Nephron (organoid): Measurements from ENCODE around the gene PTPRG.

Experiments
- H3K27ac Mint-ChIP-seq, 3 experiments: 2 replicates each; pipeline ENCODE4 v1.8.0; 2020; ENCODE audit warnings: mixed read lengths in 3 of 3, mild to moderate bottlenecking in 2 of 3, moderate library complexity in 1 of 3
- H3K27me3 Mint-ChIP-seq: 2 replicates; pipeline ENCODE4 v1.8.0; 2021; ENCODE audit warnings: low read depth, mild to moderate bottlenecking, moderate library complexity, mixed read lengths
- H3K36me3 Mint-ChIP-seq: 2 replicates; pipeline ENCODE4 v1.8.0; 2020; ENCODE audit warnings: low read depth, mixed read lengths
- H3K4me1 Mint-ChIP-seq: 2 replicates; pipeline ENCODE4 v1.8.0; 2020; ENCODE audit warnings: mixed read lengths
- H3K4me3 Mint-ChIP-seq, 3 experiments: 2 replicates each; pipeline ENCODE4 v1.8.0; 2020; ENCODE audit warnings: mild to moderate bottlenecking in 3 of 3, mixed read lengths in 3 of 3, moderate library complexity in 2 of 3
- H3K9me3 Mint-ChIP-seq: 2 replicates; pipeline ENCODE4 v1.8.0; 2020; ENCODE audit warnings: mixed read lengths
- TF ChIP-seq, protein P1 (sequence below), 3 experiments: fragments of 200-600 bp; sonication (generic); IDR thresholded peaks; one replicate each; pipeline ENCODE4 v1.5.0; 2021; ENCODE audit warnings: antibody characterized with exemption in 3 of 3; ENCODE audit not compliant: unreplicated experiment in 3 of 3

Gene PTPRG

DNA sequence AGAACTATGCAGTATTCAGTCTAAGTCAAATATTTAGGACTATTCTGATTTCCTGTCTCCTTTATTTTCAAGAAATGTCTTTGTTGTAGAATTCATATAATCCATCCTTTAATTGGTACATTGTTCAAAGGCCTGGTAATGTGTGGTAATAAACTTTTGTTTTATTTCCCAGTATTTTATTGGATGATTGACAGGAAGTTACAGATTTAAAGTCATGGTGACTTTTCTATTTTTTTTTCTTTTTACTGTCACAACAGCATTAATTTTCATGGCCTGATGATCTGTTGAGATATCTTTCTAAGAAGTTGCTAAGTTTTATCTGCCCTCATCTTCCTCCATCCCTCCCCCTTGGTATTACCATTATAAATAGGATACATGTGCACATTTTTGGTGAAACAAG is 161.7 kb downstream of the PTPRG start:
- H3K4me1 Mint-ChIP-seq, result peaks cover 26% of the 10 kb centered on the region
- TF ChIP-seq, protein P1, sequence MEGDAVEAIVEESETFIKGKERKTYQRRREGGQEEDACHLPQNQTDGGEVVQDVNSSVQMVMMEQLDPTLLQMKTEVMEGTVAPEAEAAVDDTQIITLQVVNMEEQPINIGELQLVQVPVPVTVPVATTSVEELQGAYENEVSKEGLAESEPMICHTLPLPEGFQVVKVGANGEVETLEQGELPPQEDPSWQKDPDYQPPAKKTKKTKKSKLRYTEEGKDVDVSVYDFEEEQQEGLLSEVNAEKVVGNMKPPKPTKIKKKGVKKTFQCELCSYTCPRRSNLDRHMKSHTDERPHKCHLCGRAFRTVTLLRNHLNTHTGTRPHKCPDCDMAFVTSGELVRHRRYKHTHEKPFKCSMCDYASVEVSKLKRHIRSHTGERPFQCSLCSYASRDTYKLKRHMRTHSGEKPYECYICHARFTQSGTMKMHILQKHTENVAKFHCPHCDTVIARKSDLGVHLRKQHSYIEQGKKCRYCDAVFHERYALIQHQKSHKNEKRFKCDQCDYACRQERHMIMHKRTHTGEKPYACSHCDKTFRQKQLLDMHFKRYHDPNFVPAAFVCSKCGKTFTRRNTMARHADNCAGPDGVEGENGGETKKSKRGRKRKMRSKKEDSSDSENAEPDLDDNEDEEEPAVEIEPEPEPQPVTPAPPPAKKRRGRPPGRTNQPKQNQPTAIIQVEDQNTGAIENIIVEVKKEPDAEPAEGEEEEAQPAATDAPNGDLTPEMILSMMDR (IDR thresholded peaks at IDR 0.05; ENCODE audit: unreplicated experiment in 3 of 3), result no peak
- H3K4me3 Mint-ChIP-seq, result no peak overlapping the region
- H3K27ac Mint-ChIP-seq, result no peak overlapping the region
- H3K27me3 Mint-ChIP-seq, result no peaks in the 10 kb centered on the region
- H3K9me3 Mint-ChIP-seq, result no peaks in the 10 kb centered on the region
- peaks cover 4% of the 10 kb centered on the region for H3K36me3 Mint-ChIP-seq

DNA sequence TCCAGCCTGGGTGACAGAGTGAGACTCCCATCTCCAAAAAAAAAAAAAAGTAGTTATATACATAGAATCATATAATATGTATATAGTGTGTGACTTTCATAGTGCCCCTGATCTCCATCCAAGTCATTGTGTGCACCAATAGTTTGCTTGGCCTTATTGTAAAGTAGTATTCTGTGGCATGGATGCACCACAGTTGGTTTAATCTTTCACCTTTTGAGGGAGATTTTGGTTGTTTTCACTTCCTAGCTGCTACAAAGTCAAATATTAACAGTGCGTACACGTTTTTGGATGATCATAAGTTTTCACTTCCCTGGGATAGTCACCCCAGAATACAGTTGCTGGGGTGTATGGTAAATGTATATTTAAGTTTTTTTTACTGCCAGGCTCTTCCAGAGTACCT is 162.8 kb downstream of the PTPRG start:
- H3K36me3 Mint-ChIP-seq, result peaks cover 4% of the 10 kb centered on the region
- no peaks in the 10 kb centered on the region for H3K9me3 Mint-ChIP-seq
- TF ChIP-seq, protein P1 (IDR thresholded peaks at IDR 0.05; ENCODE audit: unreplicated experiment in 3 of 3), result no peak
- H3K4me1 Mint-ChIP-seq, result peaks cover 35% of the 10 kb centered on the region
- H3K27me3 Mint-ChIP-seq, result no peaks in the 10 kb centered on the region
- H3K4me3 Mint-ChIP-seq, result no peak overlapping the region
- no peak overlapping the region for H3K27ac Mint-ChIP-seq

DNA sequence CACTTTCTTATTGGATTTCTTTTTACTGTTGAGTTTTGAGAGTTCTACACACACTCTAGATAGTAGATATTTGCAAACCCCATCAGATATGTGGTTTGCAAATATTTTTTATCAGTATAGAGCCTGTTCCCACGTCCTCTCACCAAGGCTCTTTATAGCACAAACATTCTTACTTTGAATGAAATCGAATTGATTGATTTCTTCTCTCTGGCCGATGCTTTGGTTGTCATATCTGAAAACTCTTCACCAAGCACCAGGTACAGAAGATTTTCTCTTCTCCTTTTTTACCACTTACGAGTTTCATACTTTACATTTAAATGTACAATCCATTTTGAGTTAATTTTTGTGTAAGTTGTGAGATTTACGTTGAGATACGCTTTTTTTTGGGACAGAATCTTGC is 163.4 kb downstream of the PTPRG start:
- H3K4me1 Mint-ChIP-seq, result peaks cover 37% of the 10 kb centered on the region
- H3K9me3 Mint-ChIP-seq, result no peaks in the 10 kb centered on the region

DNA sequence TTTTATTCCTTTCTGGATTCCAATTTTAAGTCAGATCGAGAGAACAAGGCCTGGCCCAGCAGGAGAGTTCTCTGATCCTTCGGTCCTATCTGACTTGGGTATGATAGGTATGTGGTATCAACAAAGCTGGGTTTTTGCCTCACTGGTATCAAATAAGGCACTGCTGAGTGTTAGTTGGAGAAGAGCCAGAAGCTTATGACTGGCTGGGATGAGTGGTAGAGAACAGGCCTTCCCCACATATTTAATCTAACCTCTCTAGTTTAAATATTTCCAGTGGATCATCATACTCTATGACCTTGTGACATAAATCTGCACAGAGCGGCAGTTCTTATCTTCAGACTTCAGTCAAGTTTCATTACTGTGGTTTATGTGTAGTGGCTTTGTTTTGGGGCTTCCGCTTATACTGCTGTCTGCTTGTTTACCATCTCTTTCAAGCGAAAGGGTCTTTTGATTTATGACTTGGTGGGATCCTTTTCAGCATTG is 164.5 kb downstream of the PTPRG start:
- H3K9me3 Mint-ChIP-seq, result no peaks in the 10 kb centered on the region
- peaks cover 46% of the 10 kb centered on the region for H3K4me1 Mint-ChIP-seq
- H3K36me3 Mint-ChIP-seq, result peaks cover 4% of the 10 kb centered on the region
- peak overlapping the region; percentile 33 to 61 (median 48) for H3K27ac Mint-ChIP-seq
- H3K4me3 Mint-ChIP-seq, result no peak overlapping the region
- H3K27me3 Mint-ChIP-seq, result no peaks in the 10 kb centered on the region
- TF ChIP-seq, protein P1 (IDR thresholded peaks at IDR 0.05; ENCODE audit: unreplicated experiment in 3 of 3), result no peak

More for the DNA sequence above, 163.4 kb downstream of the PTPRG start:
- Mint-ChIP-seq H3K27me3 (no peaks in the 10 kb centered on the region), H3K27ac (no peak overlapping the region), H3K4me3 (no peak overlapping the region), H3K36me3 (peaks cover 4% of the 10 kb centered on the region)
- TF ChIP-seq, protein P1 (IDR thresholded peaks at IDR 0.05; ENCODE audit: unreplicated experiment in 3 of 3), result no peak

DNA sequence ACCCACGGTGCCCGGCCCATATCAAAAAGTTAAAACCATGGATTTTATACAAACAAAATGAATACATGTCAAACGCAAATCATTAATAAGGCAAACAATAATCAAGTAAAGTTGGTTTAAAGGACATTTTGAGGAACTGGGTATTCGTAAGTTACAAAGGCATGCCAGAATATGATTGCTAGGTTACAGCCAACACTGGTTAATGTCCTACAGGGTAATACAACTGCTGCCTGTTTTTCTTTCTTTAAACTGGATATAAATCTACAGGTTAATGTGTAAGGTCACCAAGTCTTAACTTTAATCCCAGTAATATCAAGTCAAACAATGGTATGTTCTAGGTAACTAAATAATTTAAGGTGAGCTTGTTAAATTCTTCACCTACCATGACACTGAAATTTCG is 166.1 kb downstream of the PTPRG start:
- TF ChIP-seq, protein P1 (IDR thresholded peaks at IDR 0.05; ENCODE audit: unreplicated experiment in 3 of 3), result no peak
- no peaks in the 10 kb centered on the region for H3K27me3 Mint-ChIP-seq
- peaks cover 44% of the 10 kb centered on the region for H3K4me1 Mint-ChIP-seq
- H3K4me3 Mint-ChIP-seq, result no peak overlapping the region
- no peaks in the 10 kb centered on the region for H3K9me3 Mint-ChIP-seq
- H3K36me3 Mint-ChIP-seq, result no peaks in the 10 kb centered on the region
- H3K27ac Mint-ChIP-seq, result peak overlapping the region in 2 of 3 experiments; percentile 6 to 60

DNA sequence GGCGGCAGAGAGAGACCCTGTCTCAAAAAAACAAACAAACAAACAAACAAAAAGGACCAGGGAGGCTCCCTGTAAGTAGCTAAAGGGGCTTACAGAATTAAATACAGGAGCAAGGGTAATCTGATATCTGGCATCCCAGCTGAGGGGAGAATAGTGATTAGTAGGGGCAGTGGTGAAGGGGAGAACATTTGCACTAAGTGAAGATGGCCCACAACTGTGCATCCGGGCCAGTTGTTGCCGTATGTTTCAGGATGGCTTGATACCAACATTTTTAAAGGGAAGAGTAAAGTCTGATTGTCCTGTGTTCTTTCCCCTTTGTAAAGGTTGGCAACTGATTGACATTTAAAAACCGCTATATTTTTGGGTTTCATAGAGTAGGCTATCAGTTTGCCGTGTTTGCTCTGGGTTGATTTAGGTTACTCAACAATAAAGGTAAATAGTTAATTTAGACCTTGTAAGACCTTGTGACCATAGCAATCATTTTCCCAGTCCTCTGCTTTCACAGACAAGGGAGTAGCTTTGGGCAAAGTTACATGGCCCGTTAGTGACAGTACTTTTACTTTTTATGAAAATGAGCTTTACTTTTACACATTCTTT is 167.8 kb downstream of the PTPRG start:
- H3K36me3 Mint-ChIP-seq, result no peaks in the 10 kb centered on the region
- H3K4me3 Mint-ChIP-seq, result no peak overlapping the region
- TF ChIP-seq, protein P1 (IDR thresholded peaks at IDR 0.05; ENCODE audit: unreplicated experiment in 3 of 3), result no peak
- peak overlapping the region; percentile 74 to 88 (median 82) for H3K27ac Mint-ChIP-seq
- no peaks in the 10 kb centered on the region for H3K9me3 Mint-ChIP-seq
- H3K4me1 Mint-ChIP-seq, result peaks cover 57% of the 10 kb centered on the region
- H3K27me3 Mint-ChIP-seq, result no peaks in the 10 kb centered on the region
